Peyer's patch (tissue), 4 donors: ENCODE results near the gene MYO6. TPM values are rescaled to one million over a fixed set of nuclear protein-coding genes. Genes with fewer than 3 reads are reported as not detected.

Experiments
- DNase-seq, 3 donors: peaks; one replicate each; pipeline ENCODE4 v3.0.0-alpha.2; 2017 to 2019
- H3K27ac ChIP-seq, 4 donors: fragments of 200-600 bp; sonication (generic); one replicate each; pipeline ENCODE4 v1.5.1; 2016 to 2019
- H3K27me3 ChIP-seq, 2 donors: fragments of 200-600 bp; sonication (generic); one replicate each; pipeline ENCODE4 v1.5.1; 2019
- H3K36me3 ChIP-seq, 3 donors: fragments of 200-600 bp; sonication (generic); one replicate each; pipeline ENCODE4 v1.5.1; 2016 to 2019
- H3K4me1 ChIP-seq, 4 donors: fragments of 200-600 bp; sonication (generic); one replicate each; pipeline ENCODE4 v1.5.1; 2016 to 2019
- H3K4me3 ChIP-seq, 4 donors: fragments of 200-600 bp; sonication (generic); 1 replicate in 3 of 4; 2 replicates in 1 of 4; pipeline ENCODE4 v1.5.1; 2016 to 2019; ENCODE audit warnings: mild to moderate bottlenecking in 1 of 4
- H3K9me3 ChIP-seq, 4 donors: fragments of 200-600 bp; sonication (generic); one replicate each; pipeline ENCODE4 v1.5.1; 2016 to 2019; ENCODE audit warnings: mild to moderate bottlenecking in 1 of 4
- POLR2A ChIP-seq, 2 donors: fragments of 450-650 bp; IDR thresholded peaks; one replicate each; pipeline ENCODE4 v1.5.1; 2017; ENCODE audit warnings: antibody characterized with exemption in 2 of 2, mild to moderate bottlenecking in 2 of 2, moderate library complexity in 2 of 2
- total RNA-seq, 4 donors: library from RNA; depleted of rRNA; stranded (reverse); fragments of >200 nt; gene quantifications; one replicate each; pipeline ENCODE4 v1.1.0, GENCODE V29; 2016
- TF ChIP-seq, protein P1 (sequence below), 6 experiments: fragments of 450-650 bp in 4 of 6; fragments of 200-600 bp in 2 of 6; sonication (generic) in 1 of 6; IDR thresholded peaks; one replicate each; pipeline ENCODE4 v1.5.1; 2017 to 2019; ENCODE audit warnings: antibody characterized with exemption in 6 of 6, mild to moderate bottlenecking in 3 of 6, moderate library complexity in 1 of 6

Gene MYO6
- total RNA-seq, 4 donors from 2014 or later: 60.2 to 89.1 (median 76.2) TPM

DNA sequence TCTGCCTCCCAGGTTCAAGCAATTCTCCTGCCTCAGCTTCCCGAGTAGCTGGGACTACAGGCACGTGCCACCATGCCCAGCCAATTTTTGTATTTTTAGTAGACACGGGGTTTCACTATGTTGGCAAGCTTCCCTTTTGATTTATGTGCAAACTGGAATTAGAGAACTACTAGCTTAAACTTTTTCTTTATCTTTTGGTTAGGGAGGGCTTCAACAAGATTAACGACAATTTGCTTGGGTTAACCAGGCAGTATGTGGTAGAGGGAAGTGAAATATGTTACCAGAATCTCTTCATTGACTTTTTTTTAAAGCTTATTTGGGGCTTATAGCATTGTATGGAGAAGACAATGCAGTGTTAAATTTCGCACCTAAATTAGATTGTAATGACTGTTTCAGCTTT is 9.0 kb downstream of the MYO6 start:
- Histone ChIP-seq H3K27me3 (no peaks in the 10 kb centered on the region), H3K27ac (no peak overlapping the region), H3K4me3 (no peak overlapping the region), H3K9me3 (no peaks in the 10 kb centered on the region), H3K4me1 (no peaks in the 10 kb centered on the region), H3K36me3 (no peaks in the 10 kb centered on the region)
- no peak for TF ChIP-seq POLR2A (IDR thresholded peaks at IDR 0.05)
- TF ChIP-seq, protein P1, sequence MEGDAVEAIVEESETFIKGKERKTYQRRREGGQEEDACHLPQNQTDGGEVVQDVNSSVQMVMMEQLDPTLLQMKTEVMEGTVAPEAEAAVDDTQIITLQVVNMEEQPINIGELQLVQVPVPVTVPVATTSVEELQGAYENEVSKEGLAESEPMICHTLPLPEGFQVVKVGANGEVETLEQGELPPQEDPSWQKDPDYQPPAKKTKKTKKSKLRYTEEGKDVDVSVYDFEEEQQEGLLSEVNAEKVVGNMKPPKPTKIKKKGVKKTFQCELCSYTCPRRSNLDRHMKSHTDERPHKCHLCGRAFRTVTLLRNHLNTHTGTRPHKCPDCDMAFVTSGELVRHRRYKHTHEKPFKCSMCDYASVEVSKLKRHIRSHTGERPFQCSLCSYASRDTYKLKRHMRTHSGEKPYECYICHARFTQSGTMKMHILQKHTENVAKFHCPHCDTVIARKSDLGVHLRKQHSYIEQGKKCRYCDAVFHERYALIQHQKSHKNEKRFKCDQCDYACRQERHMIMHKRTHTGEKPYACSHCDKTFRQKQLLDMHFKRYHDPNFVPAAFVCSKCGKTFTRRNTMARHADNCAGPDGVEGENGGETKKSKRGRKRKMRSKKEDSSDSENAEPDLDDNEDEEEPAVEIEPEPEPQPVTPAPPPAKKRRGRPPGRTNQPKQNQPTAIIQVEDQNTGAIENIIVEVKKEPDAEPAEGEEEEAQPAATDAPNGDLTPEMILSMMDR (IDR thresholded peaks at IDR 0.05): no peak
- no peak for DNase-seq

DNA sequence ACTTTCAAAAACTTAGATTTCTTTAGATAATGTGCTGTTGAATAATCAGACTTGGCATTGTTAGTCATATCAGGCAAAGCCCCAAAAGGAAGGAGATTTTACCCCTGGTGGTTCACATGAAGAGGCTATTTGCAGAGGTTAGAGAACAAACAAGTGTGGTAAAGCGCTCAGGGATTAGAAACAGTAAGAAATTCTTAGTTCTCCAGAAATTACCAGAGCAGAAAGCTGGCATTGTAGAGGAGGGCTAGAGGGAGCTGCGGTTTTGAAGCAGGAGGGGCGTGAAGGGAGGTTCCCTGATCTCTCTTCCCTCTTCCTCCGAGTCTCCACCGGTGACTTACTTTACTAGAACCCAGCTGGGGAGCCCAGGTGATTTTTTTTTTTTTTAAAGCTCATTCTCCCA is 10.2 kb downstream of the MYO6 start:
- no peaks in the 10 kb centered on the region for H3K36me3 ChIP-seq
- H3K9me3 ChIP-seq: no peaks in the 10 kb centered on the region
- no peak for DNase-seq
- no peak overlapping the region for H3K4me3 ChIP-seq
- no peaks in the 10 kb centered on the region for H3K4me1 ChIP-seq
- TF ChIP-seq POLR2A (IDR thresholded peaks at IDR 0.05): no peak
- TF ChIP-seq, protein P1 (IDR thresholded peaks at IDR 0.05): no peak
- H3K27me3 ChIP-seq: no peaks in the 10 kb centered on the region
- H3K27ac ChIP-seq: no peak overlapping the region

DNA sequence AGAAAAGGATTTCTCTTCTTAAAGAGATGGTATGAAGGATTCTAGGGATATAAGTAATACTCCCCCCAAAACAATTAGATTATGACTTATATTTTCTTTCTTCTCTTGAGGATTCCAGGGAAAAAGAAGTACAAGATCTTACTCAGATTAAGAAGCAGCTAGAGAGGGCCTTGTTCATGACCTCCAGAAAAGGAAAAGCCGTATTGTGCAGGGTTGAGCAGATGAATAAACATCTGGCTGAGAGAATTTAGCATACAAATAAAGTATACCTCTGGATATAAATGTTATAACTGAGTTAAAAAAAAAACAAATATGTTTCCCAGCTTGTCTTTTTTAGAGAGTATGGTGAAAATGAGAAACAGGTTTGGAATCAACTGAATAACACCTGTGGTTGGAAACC is 11.3 kb downstream of the MYO6 start:
- no peak overlapping the region for H3K4me3 ChIP-seq
- no peaks in the 10 kb centered on the region for H3K4me1 ChIP-seq
- DNase-seq: no peak
- H3K27ac ChIP-seq: no peak overlapping the region
- no peaks in the 10 kb centered on the region for H3K27me3 ChIP-seq
- H3K9me3 ChIP-seq: no peaks in the 10 kb centered on the region
- TF ChIP-seq, protein P1 (IDR thresholded peaks at IDR 0.05): no peak
- TF ChIP-seq POLR2A (IDR thresholded peaks at IDR 0.05): no peak
- no peaks in the 10 kb centered on the region for H3K36me3 ChIP-seq

DNA sequence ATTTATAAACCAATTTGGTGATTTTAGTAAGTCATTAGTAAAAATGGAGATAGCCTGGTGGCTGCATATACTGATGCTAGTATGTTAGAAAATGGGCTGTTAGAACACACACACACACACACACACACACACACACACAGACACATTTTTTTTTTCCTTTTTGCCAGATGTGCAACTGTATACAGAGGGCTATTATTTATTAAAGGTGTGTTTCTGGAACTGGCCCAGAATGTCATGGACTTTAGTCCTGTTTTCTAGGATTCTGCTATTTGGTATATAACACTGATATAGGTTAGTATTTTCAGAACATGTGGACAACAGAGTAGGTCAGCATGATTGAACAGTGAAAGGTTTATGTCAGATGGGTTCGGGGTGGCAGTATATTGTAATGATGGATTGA is 12.4 kb downstream of the MYO6 start:
- Histone ChIP-seq H3K27ac (no peak overlapping the region), H3K9me3 (no peaks in the 10 kb centered on the region), H3K36me3 (no peaks in the 10 kb centered on the region), H3K27me3 (no peaks in the 10 kb centered on the region), H3K4me1 (no peaks in the 10 kb centered on the region), H3K4me3 (no peak overlapping the region)
- TF ChIP-seq, protein P1 (IDR thresholded peaks at IDR 0.05): no peak
- TF ChIP-seq POLR2A (IDR thresholded peaks at IDR 0.05): no peak
- DNase-seq: no peak

DNA sequence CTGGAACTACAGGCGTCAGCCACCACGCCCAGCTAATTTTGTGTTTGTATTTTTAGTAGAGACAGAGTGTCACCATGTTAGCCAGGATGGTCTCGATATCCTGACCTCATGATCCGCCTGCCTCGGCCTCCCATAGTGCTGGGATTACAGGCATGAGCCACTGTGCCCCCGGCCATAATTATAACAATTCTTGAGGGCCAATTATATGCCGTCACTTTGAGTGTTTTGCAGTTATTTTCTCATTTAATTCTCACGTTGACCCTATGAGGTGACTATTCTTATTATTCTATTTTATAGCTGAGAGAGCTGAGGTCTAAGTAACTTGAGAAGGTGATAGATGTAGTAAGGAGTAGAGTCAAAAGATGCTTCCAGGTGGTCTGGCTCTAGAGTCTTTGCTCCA is 13.0 kb downstream of the MYO6 start:
- no peak overlapping the region for H3K27ac ChIP-seq

More for the DNA sequence above, 13.0 kb downstream of the MYO6 start:
- no peaks in the 10 kb centered on the region for H3K4me1 ChIP-seq
- no peaks in the 10 kb centered on the region for H3K27me3 ChIP-seq
- DNase-seq: no peak
- H3K36me3 ChIP-seq: no peaks in the 10 kb centered on the region
- H3K9me3 ChIP-seq: no peaks in the 10 kb centered on the region
- TF ChIP-seq, protein P1 (IDR thresholded peaks at IDR 0.05): no peak
- no peak for TF ChIP-seq POLR2A (IDR thresholded peaks at IDR 0.05)
- no peak overlapping the region for H3K4me3 ChIP-seq
